Fibroblast of lung (primary cell): ENCODE results near the gene CHCHD1. TPM values are rescaled to one million over a fixed set of nuclear protein-coding genes. Genes with fewer than 3 reads are reported as not detected.

Experiments
- DNase-seq, 2 donors: peaks; one replicate each; pipeline versions ENCODE4 v3.0.0 to v3.0.0-alpha.2; 2010; ENCODE audit warnings: low read depth in 2 of 2
- H2AFZ ChIP-seq: 2 replicates; pipeline ENCODE4 v1.5.1; 2012; ENCODE audit warnings: low read length, control low read depth, inconsistent platforms
- H3K27ac ChIP-seq: 2 replicates; pipeline ENCODE4 v1.5.1; 2011; ENCODE audit warnings: low read length, control low read depth; ENCODE audit not compliant: insufficient read depth
- H3K27me3 ChIP-seq: 2 replicates; pipeline ENCODE4 v1.5.1; 2011; ENCODE audit warnings: mild to moderate bottlenecking, low read length; ENCODE audit not compliant: control insufficient read depth, insufficient read depth
- H3K36me3 ChIP-seq: 2 replicates; pipeline ENCODE4 v1.5.1; 2011; ENCODE audit warnings: low read length; ENCODE audit not compliant: control insufficient read depth, insufficient read depth
- H3K4me1 ChIP-seq: 2 replicates; pipeline ENCODE4 v1.5.1; 2011; ENCODE audit warnings: low read length; ENCODE audit not compliant: control insufficient read depth, insufficient read depth; ENCODE audit errors: extremely low read depth
- H3K4me2 ChIP-seq: 2 replicates; pipeline ENCODE4 v1.5.1; 2011; ENCODE audit warnings: low read length, control low read depth; ENCODE audit not compliant: insufficient read depth; ENCODE audit errors: extremely low read depth
- H3K4me3 ChIP-seq, 4 experiments: fragments of 200-600 bp in 1 of 4; sonication (generic) in 1 of 4; replicated peaks in 1 of 4; 2 replicates each; pipeline ENCODE4 v1.5.1; 2011 to 2016; ENCODE audit warnings: low read length in 4 of 4, low read depth in 3 of 4, mild to moderate bottlenecking in 3 of 4, control low read depth in 2 of 4, inconsistent platforms in 1 of 4, mixed read lengths in 1 of 4; ENCODE audit not compliant: insufficient read depth in 1 of 4; ENCODE audit errors: control extremely low read depth in 1 of 4
- H3K79me2 ChIP-seq: 2 replicates; pipeline ENCODE4 v1.5.1; 2012; ENCODE audit warnings: mild to moderate bottlenecking, low read length, inconsistent platforms; ENCODE audit not compliant: control insufficient read depth, insufficient read depth
- H3K9ac ChIP-seq: 2 replicates; pipeline ENCODE4 v1.5.1; 2011; ENCODE audit warnings: mild to moderate bottlenecking, low read length, control low read depth; ENCODE audit not compliant: insufficient read depth
- H3K9me3 ChIP-seq: 2 replicates; pipeline ENCODE4 v1.5.1; 2012; ENCODE audit warnings: low read depth, low read length; ENCODE audit not compliant: control insufficient read depth, insufficient read depth
- H4K20me1 ChIP-seq: 2 replicates; pipeline ENCODE4 v1.5.1; 2011; ENCODE audit warnings: low read length; ENCODE audit not compliant: control insufficient read depth, insufficient read depth; ENCODE audit errors: extremely low read depth
- EZH2 ChIP-seq: IDR thresholded peaks from 2 replicates; pipeline ENCODE4 v1.5.1; 2012; ENCODE audit warnings: low read length, control low read depth, mild to moderate bottlenecking; ENCODE audit errors: missing control alignments
- polyA plus RNA-seq, 2 donors: library from polyadenylated mRNA; depleted of rRNA in 1 of 2; stranded (reverse) in 1 of 2; unstranded in 1 of 2; fragments of >200 nt; gene quantifications; 2 replicates each; pipeline ENCODE4 v1.2.1, GENCODE V29; 2011 to 2012; ENCODE audit warnings: missing spikeins in 1 of 2
- total RNA-seq: library from RNA; depleted of rRNA; stranded (reverse); fragments of >200 nt; gene quantifications from 2 replicates; pipeline ENCODE4 v1.2.1, GENCODE V29; 2014
- TF ChIP-seq, protein P1 (sequence below), 2 donors: IDR thresholded peaks in 1 of 2; conservative IDR thresholded peaks in 1 of 2; 1 replicate in 1 of 2; 2 replicates in 1 of 2; pipeline ENCODE4 v1.5.1; 2011 to 2012; ENCODE audit warnings: low read length in 2 of 2, control low read depth in 1 of 2, inconsistent platforms in 1 of 2, low read depth in 1 of 2, mild to moderate bottlenecking in 1 of 2

CHCHD1 gene
- total and polyA plus RNA-seq, 2 donors (not counting 1 experiment from before 2014, with no cell fraction given) = 21.3 to 31.0 TPM

GRCh38 chr10:73761781-73762180, 20.1 kb upstream of the CHCHD1 start:
- no peak overlapping the region for H2AFZ ChIP-seq
- no peak for DNase-seq
- H3K36me3 ChIP-seq = peaks cover 23% of the 10 kb centered on the region
- H3K4me1 ChIP-seq = no peaks in the 10 kb centered on the region
- no peak overlapping the region for H3K4me3 ChIP-seq
- H3K9ac ChIP-seq = no peak overlapping the region
- no peaks in the 10 kb centered on the region for H4K20me1 ChIP-seq
- no peaks in the 10 kb centered on the region for H3K27me3 ChIP-seq
- no peaks in the 10 kb centered on the region for H3K9me3 ChIP-seq
- H3K27ac ChIP-seq = no peak overlapping the region
- peaks cover 1% of the 10 kb centered on the region for H3K79me2 ChIP-seq
- no peak for TF ChIP-seq EZH2
- TF ChIP-seq, protein P1, sequence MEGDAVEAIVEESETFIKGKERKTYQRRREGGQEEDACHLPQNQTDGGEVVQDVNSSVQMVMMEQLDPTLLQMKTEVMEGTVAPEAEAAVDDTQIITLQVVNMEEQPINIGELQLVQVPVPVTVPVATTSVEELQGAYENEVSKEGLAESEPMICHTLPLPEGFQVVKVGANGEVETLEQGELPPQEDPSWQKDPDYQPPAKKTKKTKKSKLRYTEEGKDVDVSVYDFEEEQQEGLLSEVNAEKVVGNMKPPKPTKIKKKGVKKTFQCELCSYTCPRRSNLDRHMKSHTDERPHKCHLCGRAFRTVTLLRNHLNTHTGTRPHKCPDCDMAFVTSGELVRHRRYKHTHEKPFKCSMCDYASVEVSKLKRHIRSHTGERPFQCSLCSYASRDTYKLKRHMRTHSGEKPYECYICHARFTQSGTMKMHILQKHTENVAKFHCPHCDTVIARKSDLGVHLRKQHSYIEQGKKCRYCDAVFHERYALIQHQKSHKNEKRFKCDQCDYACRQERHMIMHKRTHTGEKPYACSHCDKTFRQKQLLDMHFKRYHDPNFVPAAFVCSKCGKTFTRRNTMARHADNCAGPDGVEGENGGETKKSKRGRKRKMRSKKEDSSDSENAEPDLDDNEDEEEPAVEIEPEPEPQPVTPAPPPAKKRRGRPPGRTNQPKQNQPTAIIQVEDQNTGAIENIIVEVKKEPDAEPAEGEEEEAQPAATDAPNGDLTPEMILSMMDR (conservative IDR thresholded peaks at IDR 0.05 in 1 of 2, IDR thresholded peaks at IDR 0.05 in 1 of 2; ENCODE audit: low read depth in 1 of 2, low read length in 2 of 2) = no peak
- H3K4me2 ChIP-seq = no peak overlapping the region

GRCh38 chr10:73762915-73763314, 18.9 kb upstream of the CHCHD1 start:
- Histone ChIP-seq H3K9ac (no peak overlapping the region), H3K4me1 (no peaks in the 10 kb centered on the region), H3K9me3 (no peaks in the 10 kb centered on the region), H3K36me3 (peaks cover 25% of the 10 kb centered on the region), H4K20me1 (no peaks in the 10 kb centered on the region), H3K27ac (no peak overlapping the region), H3K79me2 (no peaks in the 10 kb centered on the region), H3K4me3 (no peak overlapping the region), H3K4me2 (no peak overlapping the region), H2AFZ (no peak overlapping the region), H3K27me3 (no peaks in the 10 kb centered on the region)
- peak in 1 of 2 donors; percentile 50 for DNase-seq
- TF ChIP-seq, protein P1 (conservative IDR thresholded peaks at IDR 0.05 in 1 of 2, IDR thresholded peaks at IDR 0.05 in 1 of 2; ENCODE audit: low read depth in 1 of 2, low read length in 2 of 2) = no peak
- TF ChIP-seq EZH2 = no peak

- Histone ChIP-seq H3K79me2 (no peaks in the 10 kb centered on the region), H3K27ac (no peak overlapping the region), H2AFZ (no peak overlapping the region), H3K27me3 (no peaks in the 10 kb centered on the region), H3K4me1 (no peaks in the 10 kb centered on the region), H4K20me1 (no peaks in the 10 kb centered on the region), H3K36me3 (peaks cover 25% of the 10 kb centered on the region), H3K4me2 (no peak overlapping the region), H3K9me3 (no peaks in the 10 kb centered on the region), H3K4me3 (no peak overlapping the region), H3K9ac (no peak overlapping the region)
- TF ChIP-seq, protein P1 (conservative IDR thresholded peaks at IDR 0.05 in 1 of 2, IDR thresholded peaks at IDR 0.05 in 1 of 2; ENCODE audit: low read depth in 1 of 2, low read length in 2 of 2) = no peak
- TF ChIP-seq EZH2 = no peak
- DNase-seq = no peak
These were observed 18.5 kb upstream of the CHCHD1 start for GRCh38 chr10:73763343-73763742.
